Tibial nerve (tissue), 4 donors: ENCODE data around the gene EXOC4. TPM values are rescaled to one million over a fixed set of nuclear protein-coding genes. Genes with fewer than 3 reads are reported as not detected.

Experiments
- DNase-seq, 2 donors: peaks; one replicate each; pipeline ENCODE4 v3.0.0-alpha.2; 2019; ENCODE audit warnings: low spot score in 2 of 2
- H3K27ac ChIP-seq, 4 donors: fragments of 200-600 bp; sonication (generic) in 3 of 4; one replicate each; pipeline ENCODE4 v1.5.1; 2017 to 2019; ENCODE audit warnings: mild to moderate bottlenecking in 1 of 4
- H3K27me3 ChIP-seq, 2 donors: fragments of 200-600 bp; sonication (generic) in 1 of 2; one replicate each; pipeline versions ENCODE4 v1.5.1 to v1.6.0; 2017 to 2019
- H3K36me3 ChIP-seq, 3 donors: fragments of 200-600 bp; sonication (generic); one replicate each; pipeline ENCODE4 v1.5.1; 2018 to 2019
- H3K4me1 ChIP-seq, 4 donors: fragments of 200-600 bp; sonication (generic) in 3 of 4; one replicate each; pipeline ENCODE4 v1.5.1; 2017 to 2019
- H3K4me3 ChIP-seq, 4 donors: fragments of 200-600 bp; sonication (generic) in 3 of 4; one replicate each; pipeline ENCODE4 v1.5.1; 2017 to 2019; ENCODE audit warnings: mild to moderate bottlenecking in 1 of 4, moderate library complexity in 1 of 4
- H3K9me3 ChIP-seq, 4 donors: fragments of 200-600 bp; sonication (generic) in 3 of 4; one replicate each; pipeline ENCODE4 v1.5.1; 2017 to 2019
- EP300 ChIP-seq, 2 donors: sonication (generic); formaldehyde crosslinking; IDR thresholded peaks; one replicate each; pipeline ENCODE4 v1.6.1; 2017; ENCODE audit warnings: antibody characterized with exemption in 2 of 2, mild to moderate bottlenecking in 1 of 2
- POLR2A ChIP-seq, 2 donors: fragments of 450-650 bp; IDR thresholded peaks; one replicate each; pipeline ENCODE4 v1.6.1; 2017; ENCODE audit warnings: antibody characterized with exemption in 2 of 2, mild to moderate bottlenecking in 2 of 2, moderate library complexity in 2 of 2
- WGBS, 2 donors: methylation state at CpG; one replicate each; pipeline ENCODE4 v1.1.5; 2018; 5-methylcytosine and 5-hydroxymethylcytosine counted together
- total RNA-seq, 4 donors: library from RNA; depleted of rRNA; stranded (reverse); fragments of >200 nt; gene quantifications; one replicate each; pipeline ENCODE4 v1.1.0, GENCODE V29; 2016
- TF ChIP-seq, protein P1 (sequence below), 5 experiments: fragments of 200-600 bp in 3 of 5; fragments of 450-650 bp in 2 of 5; sonication (generic) in 3 of 5; IDR thresholded peaks; one replicate each; pipeline ENCODE4 v1.5.1; 2016 to 2019; ENCODE audit warnings: antibody characterized with exemption in 5 of 5, mild to moderate bottlenecking in 3 of 5, moderate library complexity in 2 of 5

The EXOC4 gene
- total RNA-seq, 4 donors from 2014 or later = 70.0 to 104 (median 85.8) TPM

DNA sequence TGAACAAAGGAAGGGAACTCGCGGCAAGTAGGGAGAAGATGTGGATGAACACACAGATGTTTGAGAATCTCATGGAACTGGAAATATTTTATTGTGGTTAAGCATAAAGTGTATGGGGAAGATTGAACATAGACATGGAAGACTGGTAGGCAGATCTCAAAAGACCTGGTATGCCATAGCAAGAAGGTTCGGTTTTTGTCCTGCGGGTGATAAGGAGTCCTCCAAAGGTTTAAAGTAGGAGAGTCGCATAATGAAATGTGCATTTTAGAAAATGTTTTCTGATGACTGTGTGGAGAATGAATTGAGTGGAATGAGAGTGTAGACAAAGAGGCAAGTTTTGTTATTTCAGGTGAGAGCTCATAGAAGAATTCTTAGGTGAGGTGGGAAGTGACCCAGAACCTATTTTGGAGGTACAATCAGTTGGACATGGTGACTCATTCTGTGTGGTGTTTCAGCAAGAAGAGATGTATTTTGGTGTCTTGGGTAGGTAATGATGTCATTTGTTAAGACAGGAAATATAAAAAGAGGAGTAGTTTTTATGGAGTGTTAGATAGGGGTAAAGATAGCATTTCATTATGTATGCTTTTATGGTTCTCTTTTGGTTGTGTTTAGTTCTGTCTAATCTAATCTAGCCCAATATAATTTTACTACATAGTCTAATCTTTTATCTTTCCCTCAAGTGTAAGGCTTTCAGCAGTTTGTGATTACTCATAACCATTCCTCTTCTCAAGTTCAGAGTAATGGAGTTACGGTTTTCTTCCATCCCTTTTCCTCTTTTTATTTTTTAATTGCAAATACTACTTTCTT is 239.2 kb downstream of the EXOC4 start:
- no peak overlapping the region for H3K27ac ChIP-seq
- TF ChIP-seq, protein P1, sequence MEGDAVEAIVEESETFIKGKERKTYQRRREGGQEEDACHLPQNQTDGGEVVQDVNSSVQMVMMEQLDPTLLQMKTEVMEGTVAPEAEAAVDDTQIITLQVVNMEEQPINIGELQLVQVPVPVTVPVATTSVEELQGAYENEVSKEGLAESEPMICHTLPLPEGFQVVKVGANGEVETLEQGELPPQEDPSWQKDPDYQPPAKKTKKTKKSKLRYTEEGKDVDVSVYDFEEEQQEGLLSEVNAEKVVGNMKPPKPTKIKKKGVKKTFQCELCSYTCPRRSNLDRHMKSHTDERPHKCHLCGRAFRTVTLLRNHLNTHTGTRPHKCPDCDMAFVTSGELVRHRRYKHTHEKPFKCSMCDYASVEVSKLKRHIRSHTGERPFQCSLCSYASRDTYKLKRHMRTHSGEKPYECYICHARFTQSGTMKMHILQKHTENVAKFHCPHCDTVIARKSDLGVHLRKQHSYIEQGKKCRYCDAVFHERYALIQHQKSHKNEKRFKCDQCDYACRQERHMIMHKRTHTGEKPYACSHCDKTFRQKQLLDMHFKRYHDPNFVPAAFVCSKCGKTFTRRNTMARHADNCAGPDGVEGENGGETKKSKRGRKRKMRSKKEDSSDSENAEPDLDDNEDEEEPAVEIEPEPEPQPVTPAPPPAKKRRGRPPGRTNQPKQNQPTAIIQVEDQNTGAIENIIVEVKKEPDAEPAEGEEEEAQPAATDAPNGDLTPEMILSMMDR (IDR thresholded peaks at IDR 0.05) = no peak
- TF ChIP-seq EP300 (IDR thresholded peaks at IDR 0.05) = no peak
- no peak for TF ChIP-seq POLR2A (IDR thresholded peaks at IDR 0.05)
- 97% methylated on average over 6 of the region's 6 CpGs for WGBS, 2 donors
- no peaks in the 10 kb centered on the region for H3K27me3 ChIP-seq
- H3K36me3 ChIP-seq = peaks cover 0 to 19% (median 0%) of the 10 kb centered on the region in 3 donors
- H3K4me3 ChIP-seq = no peak overlapping the region
- H3K4me1 ChIP-seq = no peaks in the 10 kb centered on the region
- no peaks in the 10 kb centered on the region for H3K9me3 ChIP-seq
- no peak for DNase-seq

DNA sequence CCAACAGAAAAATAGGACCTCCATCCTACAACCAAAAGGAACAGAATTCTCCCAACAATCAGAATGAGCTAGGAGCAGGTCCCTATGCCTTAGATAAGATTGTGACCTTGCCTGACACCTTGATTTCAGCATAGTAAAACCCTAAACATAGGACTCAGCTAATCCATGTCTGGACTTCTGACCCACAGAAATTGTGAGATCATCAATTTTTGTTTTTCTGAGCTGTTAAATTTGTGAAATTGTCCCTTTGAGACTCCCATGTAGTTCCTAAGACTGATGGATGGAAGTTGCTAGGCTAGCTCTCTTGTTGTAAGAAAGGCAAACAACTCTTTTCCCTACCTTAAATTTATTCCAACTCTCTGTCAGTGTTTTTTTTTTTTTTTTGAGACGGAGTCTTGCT is 244.2 kb downstream of the EXOC4 start:
- DNase-seq = no peak
- WGBS, 2 donors = 96 to 100% methylated on average over 1 of the region's 1 CpG
- H3K27ac ChIP-seq = no peak overlapping the region
- peaks cover 0 to 7% (median 0%) of the 10 kb centered on the region in 3 donors for H3K36me3 ChIP-seq
- TF ChIP-seq EP300 (IDR thresholded peaks at IDR 0.05) = no peak
- TF ChIP-seq, protein P1 (IDR thresholded peaks at IDR 0.05) = no peak
- TF ChIP-seq POLR2A (IDR thresholded peaks at IDR 0.05) = no peak
- no peak overlapping the region for H3K4me3 ChIP-seq
- H3K27me3 ChIP-seq = no peaks in the 10 kb centered on the region
- H3K9me3 ChIP-seq = no peaks in the 10 kb centered on the region
- H3K4me1 ChIP-seq = peaks cover 0 to 7% (median 0%) of the 10 kb centered on the region in 4 donors

DNA sequence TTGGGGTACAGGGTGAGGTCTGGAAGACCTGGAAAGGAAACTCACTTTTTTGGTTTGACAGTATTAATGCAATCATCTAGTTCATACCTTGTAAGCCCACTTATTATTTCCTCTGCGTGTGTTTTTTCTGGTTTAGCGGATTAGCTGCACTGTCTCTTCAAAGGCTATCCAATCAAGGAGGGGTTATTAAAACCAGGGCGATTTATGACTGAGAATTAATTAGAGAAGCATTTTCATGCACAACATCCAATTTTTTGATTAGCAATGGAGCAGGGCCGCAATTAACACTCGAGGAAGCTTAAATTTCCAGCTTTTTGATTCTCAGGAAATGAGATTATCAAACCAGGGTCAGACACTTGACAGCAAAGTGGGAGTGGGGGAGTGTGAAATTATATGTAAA is 248.9 kb downstream of the EXOC4 start:
- Histone ChIP-seq H3K27ac (no peak overlapping the region), H3K9me3 (no peaks in the 10 kb centered on the region), H3K4me3 (no peak overlapping the region), H3K27me3 (no peaks in the 10 kb centered on the region), H3K4me1 (peaks cover 0 to 16% (median 0%) of the 10 kb centered on the region in 4 donors), H3K36me3 (no peaks in the 10 kb centered on the region)
- WGBS, 2 donors = 74 to 81% methylated on average over 5 of the region's 5 CpGs
- DNase-seq = no peak
- TF ChIP-seq, protein P1 (IDR thresholded peaks at IDR 0.05) = no peak
- no peak for TF ChIP-seq POLR2A (IDR thresholded peaks at IDR 0.05)
- TF ChIP-seq EP300 (IDR thresholded peaks at IDR 0.05) = no peak

DNA sequence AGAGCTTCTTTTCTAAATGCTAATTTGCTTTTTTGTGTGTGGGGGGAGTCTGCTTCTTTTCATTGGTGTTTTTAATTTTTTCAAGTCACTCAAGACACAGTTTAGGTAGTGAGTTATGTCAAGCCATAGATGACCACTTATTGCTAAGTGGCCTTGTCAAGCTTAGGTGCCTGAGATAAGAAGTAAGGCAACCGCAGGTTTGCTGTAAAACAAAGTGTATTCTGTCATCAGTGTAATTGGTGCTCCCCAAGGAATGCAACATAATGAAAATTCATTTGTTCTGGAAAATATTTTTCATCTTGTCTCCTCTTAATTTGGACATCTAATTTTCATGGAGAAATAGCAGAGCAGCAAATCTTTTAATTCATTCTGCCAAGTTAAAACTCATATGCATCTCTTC is 249.6 kb downstream of the EXOC4 start:
- no peaks in the 10 kb centered on the region for H3K9me3 ChIP-seq
- WGBS, 2 donors = 75 to 80% methylated on average over 1 of the region's 1 CpG
- H3K27ac ChIP-seq = no peak overlapping the region
- no peak overlapping the region for H3K4me3 ChIP-seq
- TF ChIP-seq, protein P1 (IDR thresholded peaks at IDR 0.05) = no peak
- TF ChIP-seq EP300 (IDR thresholded peaks at IDR 0.05) = no peak
- no peak for TF ChIP-seq POLR2A (IDR thresholded peaks at IDR 0.05)
- H3K27me3 ChIP-seq = no peaks in the 10 kb centered on the region
- H3K4me1 ChIP-seq = peaks cover 0 to 16% (median 0%) of the 10 kb centered on the region in 4 donors
- DNase-seq = no peak
- H3K36me3 ChIP-seq = no peaks in the 10 kb centered on the region

DNA sequence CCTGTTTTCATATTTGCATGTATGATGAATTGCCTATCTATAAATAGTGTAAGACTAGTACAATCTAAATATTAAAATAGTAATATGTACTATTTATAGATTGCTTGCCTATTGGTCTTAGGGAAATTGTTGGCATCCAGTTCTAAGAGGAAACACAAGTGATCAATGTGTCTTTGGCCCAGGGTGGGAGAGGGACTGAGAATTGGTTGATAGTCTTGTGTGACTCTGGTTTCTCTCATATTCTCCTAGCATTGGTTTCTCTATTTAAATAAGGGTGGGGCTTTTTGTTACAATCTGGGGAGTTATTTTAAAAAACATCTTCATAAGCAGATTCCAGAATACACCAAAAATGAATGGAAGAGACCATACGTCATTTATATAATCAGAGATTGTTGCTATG is 250.1 kb downstream of the EXOC4 start:
- Histone ChIP-seq H3K36me3 (no peaks in the 10 kb centered on the region), H3K27me3 (no peaks in the 10 kb centered on the region), H3K4me3 (no peak overlapping the region), H3K27ac (no peak overlapping the region), H3K4me1 (peaks cover 0 to 16% (median 0%) of the 10 kb centered on the region in 4 donors), H3K9me3 (no peaks in the 10 kb centered on the region)
- WGBS, 2 donors = 79 to 93% methylated on average over 1 of the region's 1 CpG
- TF ChIP-seq POLR2A (IDR thresholded peaks at IDR 0.05) (no peak), EP300 (IDR thresholded peaks at IDR 0.05) (no peak)
- TF ChIP-seq, protein P1 (IDR thresholded peaks at IDR 0.05) = no peak
- no peak for DNase-seq
